Caco-2 (cell line): Measurements from ENCODE around the gene KRT17. TPM values are rescaled to one million over a fixed set of nuclear protein-coding genes. Genes with fewer than 3 reads are reported as not detected.

ENCODE experiments used
- BruUV-seq: library from RNA; stranded (reverse); fragments of 400-500 nt; replicated peaks from 2 replicates; lab custom pipeline; 2021; lab: Mats Ljungman, UMichigan
- CTCF ChIA-PET: fragments of 300-600 bp; sonication (Branson Sonifier 250); formaldehyde crosslinking; loops from one replicate; lab custom pipeline; 2022; ENCODE audit warnings: antibody characterized with exemption; lab: Charles Lee
- POLR2A ChIA-PET: fragments of 300-600 bp; sonication (Branson Sonifier 250); formaldehyde crosslinking; loops from one replicate; lab custom pipeline; 2022; ENCODE audit warnings: antibody characterized with exemption; lab: Charles Lee
- DNase-seq, 2 experiments: peaks; one replicate each; pipeline versions ENCODE4 v3.0.0 to v3.0.0-alpha.2; 2020 to 2022
- H3K27me3 ChIP-seq: replicated peaks from 2 replicates; pipeline ENCODE4 v1.6.0; 2011; ENCODE audit warnings: low read length; ENCODE audit not compliant: control insufficient read depth, insufficient read depth
- H3K36me3 ChIP-seq: 2 replicates; pipeline ENCODE4 v1.5.1; 2011; ENCODE audit warnings: low read length; ENCODE audit not compliant: control insufficient read depth, insufficient read depth
- H3K4me1 ChIP-seq: fragments of 250-450 bp; sonication (Bioruptor Pico); 2 replicates; pipeline ENCODE4 v1.5.1; 2020; ENCODE audit warnings: mild to moderate bottlenecking
- H3K4me3 ChIP-seq: 2 replicates; pipeline ENCODE4 v1.5.1; 2011; ENCODE audit warnings: low read depth, mild to moderate bottlenecking, control low read depth, low read length
- H3K9me3 ChIP-seq: fragments of 250-450 bp; sonication (Bioruptor Pico); 2 replicates; pipeline ENCODE4 v1.5.1; 2020; ENCODE audit warnings: mild to moderate bottlenecking, moderate library complexity
- H3K27ac Mint-ChIP-seq: one replicate; pipeline ENCODE4 v1.8.0; 2022; ENCODE audit warnings: mixed read lengths; ENCODE audit not compliant: unreplicated experiment
- H3K27me3 Mint-ChIP-seq: one replicate; pipeline ENCODE4 v1.8.0; 2022; ENCODE audit warnings: mixed read lengths; ENCODE audit not compliant: insufficient read depth, unreplicated experiment
- H3K36me3 Mint-ChIP-seq: one replicate; pipeline ENCODE4 v1.8.0; 2022; ENCODE audit warnings: mild to moderate bottlenecking, mixed read lengths; ENCODE audit not compliant: insufficient read depth, unreplicated experiment
- H3K4me1 Mint-ChIP-seq: one replicate; pipeline ENCODE4 v1.8.0; 2022; ENCODE audit warnings: low read depth, mixed read lengths; ENCODE audit not compliant: unreplicated experiment
- H3K4me3 Mint-ChIP-seq: one replicate; pipeline ENCODE4 v1.8.0; 2022; ENCODE audit warnings: mild to moderate bottlenecking, moderate library complexity, mixed read lengths; ENCODE audit not compliant: unreplicated experiment
- H3K9me3 Mint-ChIP-seq: one replicate; pipeline ENCODE4 v1.8.0; 2022; ENCODE audit warnings: mixed read lengths; ENCODE audit not compliant: unreplicated experiment
- CTCF ChIP-seq, 2 experiments: fragments of 200-600 bp in 1 of 2; IDR thresholded peaks; 1 replicate in 1 of 2; 2 replicates in 1 of 2; pipeline versions ENCODE4 v1.5.1 to v1.8.0; 2011 to 2022; ENCODE audit warnings: antibody characterized with exemption in 1 of 2, control low read depth in 1 of 2, inconsistent platforms in 1 of 2, low read depth in 1 of 2, low read length in 1 of 2, mild to moderate bottlenecking in 1 of 2, moderate library complexity in 1 of 2; ENCODE audit not compliant: insufficient read depth in 1 of 2, severe bottlenecking in 1 of 2, unreplicated experiment in 1 of 2
- intact Hi-C: fragments of 100-400 bp; cut with micrococcal nuclease; formaldehyde crosslinking; loops from one replicate; pipeline ENCODE4 v1.10.0; 2022; ENCODE audit not compliant: unreplicated experiment
- total RNA-seq: library from RNA; stranded (reverse); gene quantifications from 2 replicates; pipeline ENCODE4 v1.2.3, GENCODE V29; 2022

The KRT17 gene
- total RNA-seq, 1 experiment from 2014 or later: 2.8 TPM

DNA sequence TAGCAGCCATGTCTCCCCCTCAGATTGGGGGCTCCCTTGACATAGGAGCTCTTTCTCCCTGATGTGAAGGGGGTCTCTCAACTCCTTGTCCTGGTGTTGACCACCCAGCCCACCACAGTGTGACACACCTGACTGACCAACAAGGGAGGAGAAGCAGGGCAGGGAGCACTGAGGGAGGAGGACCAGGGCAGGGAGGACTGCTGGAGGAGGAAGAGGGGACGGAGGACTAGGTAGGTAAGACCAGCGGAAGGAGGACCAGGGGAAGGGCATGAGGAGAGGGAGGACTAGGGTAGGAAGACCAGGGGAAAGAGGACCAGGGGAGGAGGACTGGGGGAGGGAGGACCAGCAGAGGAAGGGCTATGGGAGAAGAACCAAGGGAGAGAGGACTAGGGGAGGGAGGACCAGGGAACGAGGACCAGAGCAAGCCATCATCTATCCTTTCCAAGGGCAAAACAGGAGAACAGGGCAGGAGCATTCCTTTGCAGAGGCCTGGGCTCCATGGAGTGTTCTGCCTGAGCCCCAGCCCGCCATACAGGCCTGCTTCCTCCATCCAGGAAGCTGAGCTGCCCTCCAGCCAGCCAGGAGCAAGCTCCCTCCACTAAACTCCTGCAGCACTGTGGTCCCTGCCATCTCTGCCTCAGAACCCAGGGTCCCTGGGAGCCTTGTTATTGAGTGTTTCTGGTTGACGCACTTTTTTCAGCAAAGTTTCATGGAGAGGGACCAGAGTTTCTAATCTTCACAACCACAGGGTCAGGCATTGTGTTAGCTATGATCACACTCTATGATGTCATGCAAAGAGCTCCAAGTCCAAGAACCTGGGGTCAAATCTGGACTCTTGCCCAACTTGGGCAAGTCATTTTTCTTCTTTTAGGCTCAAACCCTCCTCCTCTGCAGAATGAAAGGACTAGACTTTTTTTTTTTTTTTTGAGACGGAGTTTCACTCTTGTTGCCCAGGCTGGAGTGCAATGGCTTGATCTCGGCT is 15.4 kb upstream of the KRT17 start:
- no peaks in the 10 kb centered on the region for H3K27me3 ChIP-seq
- POLR2A ChIA-PET: no interaction called here
- H3K4me3 ChIP-seq: no peak overlapping the region
- Mint-ChIP-seq H3K36me3 (no peaks in the 10 kb centered on the region), H3K4me1 (no peaks in the 10 kb centered on the region), H3K27me3 (no peaks in the 10 kb centered on the region), H3K9me3 (no peaks in the 10 kb centered on the region), H3K4me3 (no peak overlapping the region), H3K27ac (no peak overlapping the region)
- no peaks in the 10 kb centered on the region for H3K36me3 ChIP-seq
- no peaks in the 10 kb centered on the region for H3K4me1 ChIP-seq
- CTCF ChIA-PET: interaction anchor here (0.9 to 2.7 kb wide), 4 partner anchors 9 to 91 kb away, joined by 3 to 11 read pairs (median 6); no protein-coding TSS in a partner anchor
- no peak for DNase-seq
- BruUV-seq: no TSS peak
- no peak for TF ChIP-seq CTCF (IDR thresholded peaks at IDR 0.05; ENCODE audit: insufficient read depth in 1 of 2, low read depth in 1 of 2, low read length in 1 of 2, severe bottlenecking in 1 of 2, unreplicated experiment in 1 of 2)
- intact Hi-C loops: no loop called here
- no peaks in the 10 kb centered on the region for H3K9me3 ChIP-seq

DNA sequence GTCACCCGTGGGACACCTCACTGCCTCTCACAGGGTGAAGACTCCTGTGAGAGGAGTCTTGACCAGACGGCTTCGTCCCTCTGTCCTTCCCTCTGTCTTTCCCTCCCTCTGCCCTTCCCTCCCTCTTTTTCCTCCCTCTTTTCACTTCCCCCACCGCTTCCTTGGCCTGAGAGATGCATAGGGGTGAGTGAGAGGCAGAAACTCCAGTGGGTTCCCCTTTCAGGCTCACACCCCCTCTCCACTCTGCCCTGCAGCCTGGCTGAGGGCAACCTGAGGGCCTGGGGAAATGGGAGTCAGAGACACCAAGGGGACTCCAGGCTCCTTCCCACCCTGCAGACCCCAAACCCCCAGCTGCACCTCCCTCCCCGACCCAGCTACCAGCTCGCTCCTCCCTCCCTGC is 14.6 kb upstream of the KRT17 start:
- no peaks in the 10 kb centered on the region for H3K36me3 ChIP-seq
- no peaks in the 10 kb centered on the region for H3K9me3 ChIP-seq
- no peak overlapping the region for H3K4me3 ChIP-seq
- H3K27me3 ChIP-seq: no peaks in the 10 kb centered on the region
- no peak overlapping the region for H3K4me3 Mint-ChIP-seq
- DNase-seq: no peak
- BruUV-seq: no TSS peak
- TF ChIP-seq CTCF (IDR thresholded peaks at IDR 0.05; ENCODE audit: insufficient read depth in 1 of 2, low read depth in 1 of 2, low read length in 1 of 2, severe bottlenecking in 1 of 2, unreplicated experiment in 1 of 2): no peak
- no peaks in the 10 kb centered on the region for H3K4me1 ChIP-seq
- ChIA-PET CTCF (interaction anchor here (2.1 kb wide), 1 partner anchor 9 kb away, joined by 7 read pairs; no protein-coding TSS in a partner anchor), POLR2A (no interaction called here)
- H3K9me3 Mint-ChIP-seq: no peaks in the 10 kb centered on the region
- no peaks in the 10 kb centered on the region for H3K27me3 Mint-ChIP-seq
- no peaks in the 10 kb centered on the region for H3K36me3 Mint-ChIP-seq
- intact Hi-C loops: no loop called here
- H3K4me1 Mint-ChIP-seq: no peaks in the 10 kb centered on the region
- no peak overlapping the region for H3K27ac Mint-ChIP-seq

GRCh38 chr17:41638194-41638593 is 13.8 kb upstream of the KRT17 start:
- Mint-ChIP-seq H3K4me3 (no peak overlapping the region), H3K9me3 (no peaks in the 10 kb centered on the region), H3K36me3 (no peaks in the 10 kb centered on the region), H3K27ac (no peak overlapping the region), H3K27me3 (no peaks in the 10 kb centered on the region), H3K4me1 (no peaks in the 10 kb centered on the region)
- Histone ChIP-seq H3K4me1 (no peaks in the 10 kb centered on the region), H3K36me3 (no peaks in the 10 kb centered on the region), H3K27me3 (no peaks in the 10 kb centered on the region), H3K9me3 (no peaks in the 10 kb centered on the region), H3K4me3 (no peak overlapping the region)
- ChIA-PET CTCF (no interaction called here), POLR2A (no interaction called here)
- DNase-seq: no peak
- BruUV-seq: no TSS peak
- intact Hi-C loops: no loop called here
- TF ChIP-seq CTCF (IDR thresholded peaks at IDR 0.05; ENCODE audit: insufficient read depth in 1 of 2, low read depth in 1 of 2, low read length in 1 of 2, severe bottlenecking in 1 of 2, unreplicated experiment in 1 of 2): no peak
